ENCODE measurements around the gene SNTG2. TPM values are rescaled to one million over a fixed set of nuclear protein-coding genes. Genes with fewer than 3 reads are reported as not detected.

The SNTG2 gene
- total and polyA plus RNA-seq, 9 donors, result 0.17 to 5.7 (median 1.3) TPM; not detected in 1

GRCh38 chr2:1278861-1279260, 328.2 kb downstream of the SNTG2 start:
- WGBS, 3 donors, result 91 to 95% (median 93%) methylated on average over 27 of the region's 27 CpGs
- H3K27ac ChIP-seq, result no peak overlapping the region
- TF ChIP-seq EP300 (IDR thresholded peaks at IDR 0.05) (no peak), CTCF (IDR thresholded peaks at IDR 0.05) (no peak), POLR2A (IDR thresholded peaks at IDR 0.05) (no peak)

GRCh38 chr2:1282552-1282951, 331.9 kb downstream of the SNTG2 start:
- Histone ChIP-seq H3K27ac (no peak overlapping the region), H3K27me3 (no peaks in the 10 kb centered on the region), H3K36me3 (no peaks in the 10 kb centered on the region), H3K4me1 (ENCODE audit: insufficient read depth) (peaks cover 5% of the 10 kb centered on the region), H3K4me3 (no peak overlapping the region), H3K9me3 (no peaks in the 10 kb centered on the region)
- DNase-seq, result peak in 4 of 5 donors; percentile 52 to 76 (median 64)
- intact Hi-C loops (cut with DNase I), result no loop called here
- TF ChIP-seq POLR2A (IDR thresholded peaks at IDR 0.05) (no peak), CTCF (IDR thresholded peaks at IDR 0.05) (no peak), EP300 (IDR thresholded peaks at IDR 0.05) (no peak)
- 0 to 3% (median 3%) methylated on average over 21 to 22 of the region's 22 CpGs for WGBS, 3 donors

More at GRCh38 chr2:1278861-1279260, 328.2 kb downstream of the SNTG2 start:
- intact Hi-C loops (cut with DNase I), result no loop called here
- Histone ChIP-seq H3K36me3 (no peaks in the 10 kb centered on the region), H3K27me3 (no peaks in the 10 kb centered on the region), H3K9me3 (no peaks in the 10 kb centered on the region), H3K4me3 (no peak overlapping the region), H3K4me1 (ENCODE audit: insufficient read depth) (peaks cover 5% of the 10 kb centered on the region)
- DNase-seq, result no peak

GRCh38 chr2:1283020-1283801, 332.6 kb downstream of the SNTG2 start:
- Histone ChIP-seq H3K9me3 (no peaks in the 10 kb centered on the region), H3K4me1 (ENCODE audit: insufficient read depth) (peaks cover 5% of the 10 kb centered on the region), H3K27ac (no peak overlapping the region), H3K36me3 (no peaks in the 10 kb centered on the region), H3K4me3 (no peak overlapping the region), H3K27me3 (no peaks in the 10 kb centered on the region)
- 57 to 69% (median 61%) methylated on average over 21 of the region's 21 CpGs for WGBS, 3 donors
- TF ChIP-seq CTCF (IDR thresholded peaks at IDR 0.05) (no peak), EP300 (IDR thresholded peaks at IDR 0.05) (no peak), POLR2A (IDR thresholded peaks at IDR 0.05) (no peak)
- no peak for DNase-seq
- intact Hi-C loops (cut with DNase I), result no loop called here

- Histone ChIP-seq H3K9me3 (no peaks in the 10 kb centered on the region), H3K36me3 (no peaks in the 10 kb centered on the region), H3K4me3 (no peak overlapping the region), H3K27me3 (no peaks in the 10 kb centered on the region), H3K4me1 (ENCODE audit: insufficient read depth) (peaks cover 5% of the 10 kb centered on the region), H3K27ac (no peak overlapping the region)
- TF ChIP-seq CTCF (IDR thresholded peaks at IDR 0.05), result no peak
- no peak for TF ChIP-seq EP300 (IDR thresholded peaks at IDR 0.05)
- TF ChIP-seq POLR2A (IDR thresholded peaks at IDR 0.05), result no peak
- 28 to 62% (median 45%) methylated on average over 10 of the region's 10 CpGs for WGBS, 3 donors
- intact Hi-C loops (cut with DNase I), result no loop called here
- no peak for DNase-seq
Observed at GRCh38 chr2:1283871-1284270, 333.2 kb downstream of the SNTG2 start.
